GM21825 (cell line): ENCODE results near the gene ZNF765.
"Not testable (repeated sequence)": the region's sequence is repeated elsewhere in the genome, so short reads cannot be mapped to it uniquely, and the experiment has no call there.

Source experiments
- ATAC-seq: cut with Tn5 transposase; IDR thresholded peaks from one replicate; pipeline ENCODE4 v1.9.1; 2021; ENCODE audit warnings: mild to moderate bottlenecking, moderate library complexity; ENCODE audit not compliant: unreplicated experiment

Gene ZNF765

DNA sequence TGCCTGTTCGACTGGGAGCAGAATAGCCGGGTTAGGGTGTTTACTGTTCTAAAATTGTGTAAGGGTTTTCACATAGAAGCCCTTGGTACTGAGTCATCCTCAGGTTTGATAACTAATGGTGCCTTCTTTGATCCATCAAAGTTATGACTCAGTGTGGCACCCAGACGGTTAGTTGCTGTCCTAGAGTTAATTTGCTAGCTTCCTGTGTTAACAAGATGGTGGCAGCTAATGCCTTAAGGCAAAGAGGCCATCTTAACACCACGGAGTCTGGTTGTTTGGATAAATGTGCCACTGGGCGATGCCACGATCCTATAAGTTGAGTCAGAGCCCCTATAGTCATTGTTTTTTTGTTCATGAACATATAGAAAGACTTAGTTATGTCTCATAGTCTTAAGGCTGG is 80.5 kb downstream of the ZNF765 start:
- not testable (repeated sequence) for ATAC-seq
